Endothelial cell of umbilical vein (primary cell): Measurements from ENCODE around the gene TMEM30B.

Source experiments
- EZH2 ChIP-seq: IDR thresholded peaks from 2 replicates; pipeline ENCODE4 v1.6.1; 2012; ENCODE audit warnings: borderline replicate concordance, low read depth, mild to moderate bottlenecking, moderate library complexity, low read length, inconsistent platforms; ENCODE audit not compliant: severe bottlenecking
- FOS ChIP-seq: IDR thresholded peaks from 2 replicates; pipeline ENCODE4 v1.6.1; 2011; ENCODE audit warnings: mild to moderate bottlenecking, low read length, moderate library complexity, borderline replicate concordance; ENCODE audit not compliant: insufficient read depth
- GATA2 ChIP-seq: IDR thresholded peaks from 2 replicates; pipeline ENCODE4 v1.7.0; 2011; ENCODE audit warnings: low read depth, mild to moderate bottlenecking, moderate library complexity, mixed read lengths, low read length; ENCODE audit not compliant: insufficient read length, insufficient read depth
- JUN ChIP-seq: IDR thresholded peaks from 2 replicates; pipeline ENCODE4 v1.6.1; 2011; ENCODE audit warnings: borderline replicate concordance, low read depth; ENCODE audit not compliant: insufficient read length, insufficient read depth
- MYC ChIP-seq: IDR thresholded peaks from one replicate; pipeline ENCODE4 v1.6.1; 2011; ENCODE audit warnings: mild to moderate bottlenecking, low read depth, low read length
- POLR2A ChIP-seq: IDR thresholded peaks from 2 replicates; pipeline ENCODE4 v1.6.1; 2012; ENCODE audit warnings: low read depth, mild to moderate bottlenecking, control low read depth, low read length
- POLR2AphosphoS5 ChIP-seq: IDR thresholded peaks from 2 replicates; pipeline ENCODE4 v1.6.1; 2012; ENCODE audit warnings: low read depth, mild to moderate bottlenecking, control low read depth, low read length, moderate library complexity; ENCODE audit not compliant: insufficient read depth
- TF ChIP-seq, protein P1 (sequence below), 2 donors: IDR thresholded peaks; 1 replicate in 1 of 2; 2 replicates in 1 of 2; pipeline ENCODE4 v1.5.1; 2011; ENCODE audit warnings: low read length in 2 of 2, mild to moderate bottlenecking in 2 of 2, moderate library complexity in 2 of 2, control low read depth in 1 of 2, inconsistent platforms in 1 of 2, low read depth in 1 of 2; ENCODE audit not compliant: insufficient read depth in 1 of 2; ENCODE audit errors: extremely low read depth in 1 of 2
- TF ChIP-seq, protein P2 (sequence below): IDR thresholded peaks from 2 replicates; pipeline ENCODE4 v1.6.1; 2011; ENCODE audit not compliant: insufficient read depth, insufficient read length

DNA sequence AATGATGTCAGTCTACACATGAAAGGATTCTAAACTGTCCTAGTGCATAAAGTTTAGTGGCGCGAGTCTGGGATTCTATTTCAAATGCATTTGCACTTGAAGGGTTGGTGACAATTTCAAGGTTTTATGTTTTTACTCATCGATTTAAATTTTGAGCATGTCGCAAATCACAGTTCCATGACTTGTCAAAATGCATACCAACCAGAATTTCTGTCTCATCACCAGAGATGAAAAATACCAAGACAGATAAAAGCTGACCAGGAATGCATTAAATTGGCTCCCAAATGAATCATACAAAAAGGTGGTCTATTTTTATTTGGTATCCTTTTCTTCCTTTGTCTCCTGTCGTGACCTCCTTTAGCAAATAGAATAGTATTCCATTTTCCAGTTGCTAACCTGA lies 25.2 kb downstream of the TMEM30B start:
- TF ChIP-seq, protein P1, sequence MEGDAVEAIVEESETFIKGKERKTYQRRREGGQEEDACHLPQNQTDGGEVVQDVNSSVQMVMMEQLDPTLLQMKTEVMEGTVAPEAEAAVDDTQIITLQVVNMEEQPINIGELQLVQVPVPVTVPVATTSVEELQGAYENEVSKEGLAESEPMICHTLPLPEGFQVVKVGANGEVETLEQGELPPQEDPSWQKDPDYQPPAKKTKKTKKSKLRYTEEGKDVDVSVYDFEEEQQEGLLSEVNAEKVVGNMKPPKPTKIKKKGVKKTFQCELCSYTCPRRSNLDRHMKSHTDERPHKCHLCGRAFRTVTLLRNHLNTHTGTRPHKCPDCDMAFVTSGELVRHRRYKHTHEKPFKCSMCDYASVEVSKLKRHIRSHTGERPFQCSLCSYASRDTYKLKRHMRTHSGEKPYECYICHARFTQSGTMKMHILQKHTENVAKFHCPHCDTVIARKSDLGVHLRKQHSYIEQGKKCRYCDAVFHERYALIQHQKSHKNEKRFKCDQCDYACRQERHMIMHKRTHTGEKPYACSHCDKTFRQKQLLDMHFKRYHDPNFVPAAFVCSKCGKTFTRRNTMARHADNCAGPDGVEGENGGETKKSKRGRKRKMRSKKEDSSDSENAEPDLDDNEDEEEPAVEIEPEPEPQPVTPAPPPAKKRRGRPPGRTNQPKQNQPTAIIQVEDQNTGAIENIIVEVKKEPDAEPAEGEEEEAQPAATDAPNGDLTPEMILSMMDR (IDR thresholded peaks at IDR 0.05; ENCODE audit: extremely low read depth in 1 of 2, insufficient read depth in 1 of 2, low read depth in 1 of 2, low read length in 2 of 2) = no peak
- TF ChIP-seq POLR2AphosphoS5 (no peak), POLR2A (no peak), FOS (no peak), MYC (no peak), EZH2 (no peak), JUN (no peak), GATA2 (no peak)
- TF ChIP-seq, protein P2, sequence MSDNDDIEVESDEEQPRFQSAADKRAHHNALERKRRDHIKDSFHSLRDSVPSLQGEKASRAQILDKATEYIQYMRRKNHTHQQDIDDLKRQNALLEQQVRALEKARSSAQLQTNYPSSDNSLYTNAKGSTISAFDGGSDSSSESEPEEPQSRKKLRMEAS = no peak
